Ishikawa (cell line): ENCODE results near the gene KIF3A.

ENCODE experiments used
- CEBPB ChIP-seq: IDR thresholded peaks from 2 replicates; pipeline ENCODE4 v1.6.1; 2012
- CREB1 ChIP-seq: IDR thresholded peaks from 2 replicates; pipeline ENCODE4 v1.6.1; 2012; ENCODE audit warnings: low read depth
- EP300 ChIP-seq: IDR thresholded peaks from 2 replicates; pipeline ENCODE4 v1.6.1; 2012; ENCODE audit warnings: borderline replicate concordance
- FOXM1 ChIP-seq: IDR thresholded peaks from 2 replicates; pipeline ENCODE4 v1.6.1; 2012; ENCODE audit warnings: low read depth, borderline replicate concordance
- MAX ChIP-seq: IDR thresholded peaks from 2 replicates; pipeline ENCODE4 v1.6.1; 2012
- NFIC ChIP-seq: IDR thresholded peaks from 2 replicates; pipeline ENCODE4 v1.6.1; 2012
- RAD21 ChIP-seq: IDR thresholded peaks from 2 replicates; pipeline ENCODE4 v1.6.1; 2012; ENCODE audit warnings: low read depth
- YY1 ChIP-seq: IDR thresholded peaks from 2 replicates; pipeline ENCODE4 v1.6.1; 2012; ENCODE audit warnings: low read depth
- ZBTB7A ChIP-seq: IDR thresholded peaks from 2 replicates; pipeline ENCODE4 v1.6.1; 2012; ENCODE audit warnings: low read depth
- TF ChIP-seq, protein P1 (sequence below): IDR thresholded peaks from 2 replicates; pipeline ENCODE4 v1.6.1; 2012; ENCODE audit warnings: low read depth, mild to moderate bottlenecking

DNA sequence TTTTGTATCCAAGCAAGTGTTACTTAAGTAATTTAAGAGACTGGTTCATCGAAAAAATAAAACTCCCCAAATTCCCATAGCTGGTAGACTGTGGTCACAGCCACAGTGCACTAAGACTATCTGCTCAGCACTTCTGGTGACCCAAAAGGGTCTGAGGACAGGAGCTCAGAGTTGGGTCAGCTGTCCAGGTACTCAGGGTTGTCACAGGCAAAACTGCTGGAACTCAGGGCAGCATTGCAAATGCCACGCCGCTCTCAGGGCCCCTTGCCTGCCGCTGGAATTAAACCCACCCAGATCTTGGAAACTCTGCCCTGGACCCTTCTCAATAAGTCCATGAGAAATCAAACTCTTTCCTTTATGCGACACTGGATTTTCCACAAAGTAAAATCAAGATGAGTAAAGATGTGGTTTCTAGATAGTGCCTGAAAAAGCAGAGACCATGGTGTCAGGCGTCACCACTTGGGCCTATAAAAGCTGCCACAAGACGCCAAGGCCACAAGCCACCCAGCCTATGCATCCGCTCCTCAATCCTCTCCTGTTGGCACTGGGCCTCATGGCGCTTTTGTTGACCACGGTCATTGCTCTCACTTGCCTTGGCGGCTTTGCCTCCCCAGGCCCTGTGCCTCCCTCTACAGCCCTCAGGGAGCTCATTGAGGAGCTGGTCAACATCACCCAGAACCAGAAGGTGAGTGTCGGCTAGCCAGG is 79.5 kb downstream of the KIF3A start, which contains the start of gene IL13:
- TF ChIP-seq YY1 (no peak), MAX (no peak), CEBPB (no peak), FOXM1 (no peak), NFIC (no peak), CREB1 (no peak), EP300 (no peak), ZBTB7A (no peak), RAD21 (no peak)
- TF ChIP-seq, protein P1, sequence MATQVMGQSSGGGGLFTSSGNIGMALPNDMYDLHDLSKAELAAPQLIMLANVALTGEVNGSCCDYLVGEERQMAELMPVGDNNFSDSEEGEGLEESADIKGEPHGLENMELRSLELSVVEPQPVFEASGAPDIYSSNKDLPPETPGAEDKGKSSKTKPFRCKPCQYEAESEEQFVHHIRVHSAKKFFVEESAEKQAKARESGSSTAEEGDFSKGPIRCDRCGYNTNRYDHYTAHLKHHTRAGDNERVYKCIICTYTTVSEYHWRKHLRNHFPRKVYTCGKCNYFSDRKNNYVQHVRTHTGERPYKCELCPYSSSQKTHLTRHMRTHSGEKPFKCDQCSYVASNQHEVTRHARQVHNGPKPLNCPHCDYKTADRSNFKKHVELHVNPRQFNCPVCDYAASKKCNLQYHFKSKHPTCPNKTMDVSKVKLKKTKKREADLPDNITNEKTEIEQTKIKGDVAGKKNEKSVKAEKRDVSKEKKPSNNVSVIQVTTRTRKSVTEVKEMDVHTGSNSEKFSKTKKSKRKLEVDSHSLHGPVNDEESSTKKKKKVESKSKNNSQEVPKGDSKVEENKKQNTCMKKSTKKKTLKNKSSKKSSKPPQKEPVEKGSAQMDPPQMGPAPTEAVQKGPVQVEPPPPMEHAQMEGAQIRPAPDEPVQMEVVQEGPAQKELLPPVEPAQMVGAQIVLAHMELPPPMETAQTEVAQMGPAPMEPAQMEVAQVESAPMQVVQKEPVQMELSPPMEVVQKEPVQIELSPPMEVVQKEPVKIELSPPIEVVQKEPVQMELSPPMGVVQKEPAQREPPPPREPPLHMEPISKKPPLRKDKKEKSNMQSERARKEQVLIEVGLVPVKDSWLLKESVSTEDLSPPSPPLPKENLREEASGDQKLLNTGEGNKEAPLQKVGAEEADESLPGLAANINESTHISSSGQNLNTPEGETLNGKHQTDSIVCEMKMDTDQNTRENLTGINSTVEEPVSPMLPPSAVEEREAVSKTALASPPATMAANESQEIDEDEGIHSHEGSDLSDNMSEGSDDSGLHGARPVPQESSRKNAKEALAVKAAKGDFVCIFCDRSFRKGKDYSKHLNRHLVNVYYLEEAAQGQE: no peak
